HG03095 (cell line): ENCODE results near the gene CNTNAP2.

Source experiments
- ATAC-seq: cut with Tn5 transposase; IDR thresholded peaks from one replicate; pipeline ENCODE4 v1.9.1; 2021; ENCODE audit warnings: moderate library complexity; ENCODE audit not compliant: unreplicated experiment

The CNTNAP2 gene

GRCh38 chr7:147980826-147981813 lies 1864.5 kb downstream of the CNTNAP2 start:
- ATAC-seq = no peak

DNA sequence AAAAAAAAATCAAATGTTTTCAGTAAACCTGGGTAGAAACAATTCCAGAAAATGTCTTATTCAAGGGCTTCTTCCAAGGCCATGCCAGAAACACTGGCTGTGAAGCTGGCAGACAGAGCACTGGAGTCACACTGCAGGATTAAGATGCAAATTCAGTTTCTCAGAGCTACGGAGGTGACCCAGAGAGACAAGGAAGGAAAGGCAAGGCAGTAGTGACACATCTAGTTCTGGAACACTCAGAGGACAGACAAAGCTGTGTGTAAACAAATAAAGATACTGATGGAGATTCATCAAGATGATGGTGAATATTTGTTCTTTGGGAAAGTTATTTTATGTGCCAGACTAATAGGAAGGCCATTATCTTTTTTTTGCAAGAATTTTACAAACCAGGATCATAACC lies 1865.7 kb downstream of the CNTNAP2 start:
- no peak for ATAC-seq

- no peak for ATAC-seq
Measured at GRCh38 chr7:147984265-147984664, 1867.7 kb downstream of the CNTNAP2 start.

DNA sequence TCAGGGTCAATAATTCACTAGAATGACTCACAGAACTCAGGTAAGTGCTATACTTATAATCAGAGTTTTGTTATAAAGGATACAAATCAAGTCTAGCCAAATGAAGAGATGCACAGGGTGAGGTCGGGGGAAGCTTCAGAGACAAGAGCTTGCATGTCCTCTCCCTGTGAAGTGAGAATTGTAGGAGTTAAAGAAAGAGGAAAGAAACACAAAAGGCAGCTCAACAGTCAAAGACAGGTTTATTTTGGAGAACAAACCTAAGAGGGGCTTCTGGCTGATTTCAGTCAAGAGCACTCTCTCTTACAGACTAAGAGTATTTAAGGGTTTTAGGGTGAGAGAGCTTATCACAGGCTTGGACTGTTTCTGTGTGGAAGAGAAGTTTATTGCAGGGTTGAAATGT lies 1873.5 kb downstream of the CNTNAP2 start:
- no peak for ATAC-seq

DNA sequence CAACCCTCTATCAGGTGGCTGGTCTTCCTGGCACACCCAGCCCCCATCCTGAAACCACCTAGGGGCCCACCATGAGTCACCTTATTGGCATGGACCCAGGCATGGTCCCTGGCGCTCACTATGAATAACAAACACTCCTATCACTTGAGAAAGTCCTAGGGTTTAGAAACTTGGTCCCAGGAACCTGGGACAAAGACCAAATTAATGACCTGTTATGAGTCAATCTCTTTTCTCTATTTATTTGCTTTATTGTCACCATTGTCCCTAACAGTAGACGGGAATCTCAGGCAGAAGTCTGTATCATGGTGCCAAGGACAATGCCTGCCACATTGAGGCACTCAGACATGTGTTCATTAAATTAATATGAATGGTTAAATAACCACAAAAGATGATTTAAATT lies 1874.3 kb downstream of the CNTNAP2 start:
- no peak for ATAC-seq

- no peak for ATAC-seq
Measured at GRCh38 chr7:147992698-147993097, 1876.1 kb downstream of the CNTNAP2 start.

GRCh38 chr7:147997636-147998035 lies 1881.0 kb downstream of the CNTNAP2 start:
- ATAC-seq = no peak

- ATAC-seq = no peak
Measured at GRCh38 chr7:147999962-148000361, 1883.4 kb downstream of the CNTNAP2 start.

DNA sequence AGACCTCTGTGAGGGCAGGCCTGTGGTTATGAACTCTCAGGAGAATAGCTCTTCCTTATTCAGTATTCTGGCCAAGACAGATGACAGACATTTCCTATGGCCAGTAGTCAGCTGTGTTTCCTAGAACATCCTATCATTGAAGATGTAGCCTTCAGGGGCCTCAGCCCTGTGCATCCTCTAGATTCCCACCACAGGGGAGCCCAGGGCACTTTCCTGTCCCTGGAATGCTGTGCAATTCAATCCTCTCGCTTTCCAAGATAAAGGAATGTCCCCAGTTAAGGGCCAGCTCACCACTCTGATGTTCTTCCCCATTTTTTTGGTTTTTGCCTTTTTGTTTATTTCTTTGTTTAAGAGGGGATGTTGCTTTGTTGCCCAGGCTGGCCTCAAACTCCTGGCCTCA lies 1895.2 kb downstream of the CNTNAP2 start:
- ATAC-seq = no peak

GRCh38 chr7:148014001-148014400 lies 1897.4 kb downstream of the CNTNAP2 start:
- ATAC-seq = no peak

GRCh38 chr7:148014541-148014940 lies 1897.9 kb downstream of the CNTNAP2 start:
- no peak for ATAC-seq

DNA sequence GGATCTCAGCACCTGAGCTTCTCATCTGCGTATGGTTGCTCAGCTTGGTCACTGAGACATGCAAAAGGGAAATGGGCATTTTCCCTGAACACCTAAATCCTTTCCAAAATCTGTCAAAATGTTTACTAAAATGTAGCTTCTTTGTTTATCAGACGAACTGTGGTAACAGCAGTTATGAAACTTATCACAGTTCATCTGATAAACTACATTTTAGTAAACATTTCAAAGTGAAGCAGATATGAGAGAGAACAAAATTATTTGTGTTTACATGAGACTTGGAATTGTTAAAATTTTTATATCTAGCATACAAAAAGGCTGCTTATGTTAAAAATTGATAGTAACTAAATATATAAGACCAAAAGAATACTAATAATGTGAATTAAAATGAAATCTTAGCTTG lies 1900.5 kb downstream of the CNTNAP2 start:
- no peak for ATAC-seq

GRCh38 chr7:148020679-148021078 lies 1904.1 kb downstream of the CNTNAP2 start:
- no peak for ATAC-seq

DNA sequence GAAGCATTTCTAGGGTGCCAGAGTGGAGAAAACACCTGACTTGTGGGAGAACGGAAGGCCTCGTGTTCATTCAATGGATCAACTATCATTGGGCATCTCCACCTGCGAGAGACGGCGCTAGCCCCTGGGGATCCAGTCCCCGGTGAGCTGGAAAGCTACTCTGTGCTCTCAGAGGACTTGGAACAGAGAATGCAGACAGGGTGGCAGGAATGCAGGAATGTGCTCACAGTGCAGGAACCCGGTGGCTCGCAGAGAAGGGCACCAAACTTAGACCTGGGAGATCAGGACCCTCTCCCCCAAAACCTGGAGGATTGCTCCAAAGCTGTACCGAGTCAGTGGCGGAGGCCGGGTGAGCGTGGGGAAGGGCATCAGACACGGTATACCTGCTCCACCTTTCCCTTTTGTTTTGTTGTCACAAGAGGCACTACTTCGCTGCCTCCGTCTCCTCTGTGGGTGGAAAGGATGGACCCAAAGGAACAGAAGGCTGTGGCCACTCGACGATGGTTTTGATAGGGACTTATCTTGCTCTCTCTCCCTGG lies 1905.0 kb downstream of the CNTNAP2 start:
- no peak for ATAC-seq

GRCh38 chr7:148022832-148023231 lies 1906.2 kb downstream of the CNTNAP2 start:
- ATAC-seq = no peak

DNA sequence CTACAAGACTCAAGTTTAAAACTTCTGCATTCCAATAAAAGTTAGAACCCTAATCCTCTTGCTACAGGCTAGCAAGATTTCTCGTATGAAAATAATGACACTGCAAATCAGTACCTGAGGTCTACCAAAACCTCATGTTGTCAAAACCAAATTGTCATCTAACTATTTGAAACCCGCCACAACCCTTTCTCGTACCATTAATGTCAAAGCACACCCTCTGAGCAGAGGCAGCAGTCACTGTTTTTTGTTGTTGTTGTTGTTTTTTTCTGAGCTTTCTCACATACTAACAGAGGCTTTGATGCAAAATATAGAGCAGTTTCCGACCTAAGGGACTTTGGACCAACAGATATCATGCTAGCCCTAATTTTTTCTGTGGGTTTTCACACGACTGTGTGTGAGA lies 1910.1 kb downstream of the CNTNAP2 start:
- no peak for ATAC-seq

GRCh38 chr7:148028165-148028564 lies 1911.6 kb downstream of the CNTNAP2 start:
- ATAC-seq = no peak

DNA sequence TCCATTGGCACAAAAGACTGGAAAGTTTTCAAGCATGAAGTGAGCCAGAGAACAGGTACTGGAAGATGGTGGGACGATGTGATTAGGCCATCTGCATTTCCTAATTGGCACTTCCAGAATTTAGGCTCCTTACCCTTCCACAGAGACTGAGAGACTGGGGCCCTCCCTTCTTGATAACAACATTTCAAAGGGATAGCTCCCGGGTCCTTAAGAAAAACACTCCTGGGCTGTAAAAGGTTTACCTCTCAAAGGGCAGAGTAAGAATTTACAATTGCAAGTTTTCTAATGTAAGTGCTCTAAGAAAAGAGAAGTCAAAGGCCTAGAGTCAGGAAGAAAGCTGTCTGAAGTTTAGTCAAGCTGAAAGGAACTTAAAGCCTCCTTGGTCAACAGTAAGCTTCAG lies 1914.4 kb downstream of the CNTNAP2 start:
- no peak for ATAC-seq

GRCh38 chr7:148031811-148032210 lies 1915.2 kb downstream of the CNTNAP2 start:
- ATAC-seq = no peak

GRCh38 chr7:148035950-148036349 lies 1919.3 kb downstream of the CNTNAP2 start:
- ATAC-seq = no peak

DNA sequence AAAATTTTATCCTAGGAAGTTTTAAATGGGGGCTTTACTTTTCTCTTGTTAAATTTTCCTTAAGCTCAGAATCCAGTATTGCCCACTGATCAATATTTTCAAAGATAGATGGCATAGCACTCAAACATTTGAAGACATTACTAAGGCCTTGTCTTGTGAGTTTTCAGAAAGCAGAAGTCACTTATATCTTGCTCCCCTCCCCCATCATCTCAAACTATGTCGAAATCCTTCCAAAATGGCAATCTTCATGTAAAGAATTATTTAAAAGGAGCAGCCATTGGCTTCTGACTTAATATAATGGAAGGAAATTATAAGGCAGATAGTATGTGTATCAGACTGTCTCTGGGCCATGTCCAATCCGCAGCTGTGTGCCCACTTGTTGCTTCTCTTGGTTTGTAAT lies 1920.4 kb downstream of the CNTNAP2 start:
- ATAC-seq = no peak

DNA sequence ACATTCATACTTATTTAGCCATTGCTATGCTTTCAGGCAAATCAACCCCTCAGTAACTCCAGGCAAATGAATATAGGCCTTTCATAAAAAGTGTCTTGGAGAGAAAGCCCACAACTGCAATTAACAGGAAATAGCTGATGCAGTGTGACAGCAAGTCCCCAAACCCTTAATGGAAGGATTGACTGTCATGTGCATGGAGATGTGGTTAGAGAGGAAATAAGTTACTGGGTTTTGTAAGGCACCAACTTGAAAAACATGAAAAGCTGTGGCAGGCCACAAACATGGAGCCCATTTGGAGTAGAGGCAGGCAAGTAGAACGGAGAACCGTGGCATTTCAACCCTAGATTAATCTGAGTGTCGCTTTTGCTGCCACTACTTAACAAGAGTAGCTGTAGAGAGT lies 1924.6 kb downstream of the CNTNAP2 start:
- ATAC-seq = no peak
